ENCODE measurements around the gene OTULIN. TPM values are rescaled to one million over a fixed set of nuclear protein-coding genes. Genes with fewer than 3 reads are reported as not detected.

Gene OTULIN
- total and polyA plus RNA-seq, 4 donors = 8.6 to 44.4 (median 12.1) TPM

GRCh38 chr5:14724633-14725032, 60.1 kb downstream of the OTULIN start:
- Histone ChIP-seq H3K9me3 (ENCODE audit: control insufficient read depth in 4 of 4, low read length in 3 of 4) (no peaks in the 10 kb centered on the region), H3K4me1 (ENCODE audit: control insufficient read depth in 4 of 4, insufficient read depth in 4 of 4, low read length in 3 of 4) (peaks cover 8 to 34% (median 25%) of the 10 kb centered on the region in 4 donors), H3K9ac (ENCODE audit: low read depth in 1 of 2, low read length in 2 of 2) (no peak overlapping the region), H3K36me3 (ENCODE audit: control insufficient read depth in 4 of 4, insufficient read depth in 3 of 4, low read depth in 1 of 4, low read length in 3 of 4) (peaks cover 0 to 7% (median 0%) of the 10 kb centered on the region in 4 donors), H3K4me3 (ENCODE audit: low read depth in 1 of 3, low read length in 3 of 3) (no peak overlapping the region), H3K27me3 (ENCODE audit: control insufficient read depth in 4 of 4, insufficient read depth in 4 of 4, low read length in 3 of 4) (no peaks in the 10 kb centered on the region), H3K27ac (ENCODE audit: low read depth in 1 of 2, low read length in 2 of 2) (no peak overlapping the region)
- WGBS = 86% methylated on average over 10 of the region's 10 CpGs
- no peak for DNase-seq (ENCODE audit: low spot score)
- TF ChIP-seq EGR1 (IDR thresholded peaks at IDR 0.05; ENCODE audit: low read depth in 2 of 2) (no peak), SP1 (IDR thresholded peaks at IDR 0.05) (no peak), FOXA2 (IDR thresholded peaks at IDR 0.05) (no peak), FOXA1 (IDR thresholded peaks at IDR 0.05) (no peak), RAD21 (IDR thresholded peaks at IDR 0.05) (no peak), HNF4G (IDR thresholded peaks at IDR 0.05) (no peak), GABPA (IDR thresholded peaks at IDR 0.05 in 1 of 2, conservative IDR thresholded peaks at IDR 0.05 in 1 of 2) (no peak)
- TF ChIP-seq, protein P1, sequence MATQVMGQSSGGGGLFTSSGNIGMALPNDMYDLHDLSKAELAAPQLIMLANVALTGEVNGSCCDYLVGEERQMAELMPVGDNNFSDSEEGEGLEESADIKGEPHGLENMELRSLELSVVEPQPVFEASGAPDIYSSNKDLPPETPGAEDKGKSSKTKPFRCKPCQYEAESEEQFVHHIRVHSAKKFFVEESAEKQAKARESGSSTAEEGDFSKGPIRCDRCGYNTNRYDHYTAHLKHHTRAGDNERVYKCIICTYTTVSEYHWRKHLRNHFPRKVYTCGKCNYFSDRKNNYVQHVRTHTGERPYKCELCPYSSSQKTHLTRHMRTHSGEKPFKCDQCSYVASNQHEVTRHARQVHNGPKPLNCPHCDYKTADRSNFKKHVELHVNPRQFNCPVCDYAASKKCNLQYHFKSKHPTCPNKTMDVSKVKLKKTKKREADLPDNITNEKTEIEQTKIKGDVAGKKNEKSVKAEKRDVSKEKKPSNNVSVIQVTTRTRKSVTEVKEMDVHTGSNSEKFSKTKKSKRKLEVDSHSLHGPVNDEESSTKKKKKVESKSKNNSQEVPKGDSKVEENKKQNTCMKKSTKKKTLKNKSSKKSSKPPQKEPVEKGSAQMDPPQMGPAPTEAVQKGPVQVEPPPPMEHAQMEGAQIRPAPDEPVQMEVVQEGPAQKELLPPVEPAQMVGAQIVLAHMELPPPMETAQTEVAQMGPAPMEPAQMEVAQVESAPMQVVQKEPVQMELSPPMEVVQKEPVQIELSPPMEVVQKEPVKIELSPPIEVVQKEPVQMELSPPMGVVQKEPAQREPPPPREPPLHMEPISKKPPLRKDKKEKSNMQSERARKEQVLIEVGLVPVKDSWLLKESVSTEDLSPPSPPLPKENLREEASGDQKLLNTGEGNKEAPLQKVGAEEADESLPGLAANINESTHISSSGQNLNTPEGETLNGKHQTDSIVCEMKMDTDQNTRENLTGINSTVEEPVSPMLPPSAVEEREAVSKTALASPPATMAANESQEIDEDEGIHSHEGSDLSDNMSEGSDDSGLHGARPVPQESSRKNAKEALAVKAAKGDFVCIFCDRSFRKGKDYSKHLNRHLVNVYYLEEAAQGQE (IDR thresholded peaks at IDR 0.05) = no peak

DNA sequence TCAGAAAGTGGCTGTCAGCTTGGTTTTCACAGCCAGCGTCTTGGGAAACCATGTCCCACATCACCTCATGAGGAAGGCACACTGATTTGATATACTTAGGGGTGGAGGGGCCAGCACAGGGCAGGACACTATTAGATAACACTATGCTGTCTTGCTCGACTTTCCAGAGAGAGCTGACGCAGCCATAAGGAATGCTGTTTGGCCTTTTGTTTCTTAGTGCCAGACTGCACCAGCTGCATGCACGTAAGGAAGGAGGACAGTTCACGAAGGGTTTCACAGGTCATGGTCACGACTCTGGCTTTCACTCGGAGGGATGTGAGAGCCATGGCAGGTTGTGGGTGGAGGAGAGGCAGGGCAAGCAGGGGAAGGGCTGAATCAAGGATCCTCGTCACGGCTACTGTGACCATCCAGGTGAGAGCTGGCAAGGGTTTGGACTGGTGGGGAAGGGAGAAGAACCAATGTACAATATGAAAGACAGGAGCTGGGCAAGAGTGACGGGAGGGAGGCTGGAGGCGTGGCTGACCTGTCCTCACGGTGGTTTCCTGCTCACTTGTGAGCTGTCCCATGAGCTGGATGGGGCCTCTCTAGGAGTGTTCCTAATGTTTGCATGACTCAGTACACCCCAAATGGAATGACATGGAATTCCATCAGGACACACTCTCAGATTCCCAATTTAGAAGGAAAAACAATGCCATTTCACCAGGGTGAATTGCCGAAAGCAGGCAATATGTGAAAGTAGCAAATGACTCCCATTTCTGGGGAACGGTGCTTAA, 61.7 kb downstream of the OTULIN start:
- Histone ChIP-seq H3K4me1 (ENCODE audit: control insufficient read depth in 4 of 4, insufficient read depth in 4 of 4, low read length in 3 of 4) (peaks cover 8 to 34% (median 22%) of the 10 kb centered on the region in 4 donors), H3K36me3 (ENCODE audit: control insufficient read depth in 4 of 4, insufficient read depth in 3 of 4, low read depth in 1 of 4, low read length in 3 of 4) (peaks cover 0 to 7% (median 0%) of the 10 kb centered on the region in 4 donors), H3K9me3 (ENCODE audit: control insufficient read depth in 4 of 4, low read length in 3 of 4) (no peaks in the 10 kb centered on the region), H3K9ac (ENCODE audit: low read depth in 1 of 2, low read length in 2 of 2) (no peak overlapping the region), H3K4me3 (ENCODE audit: low read depth in 1 of 3, low read length in 3 of 3) (no peak overlapping the region), H3K27me3 (ENCODE audit: control insufficient read depth in 4 of 4, insufficient read depth in 4 of 4, low read length in 3 of 4) (no peaks in the 10 kb centered on the region), H3K27ac (ENCODE audit: low read depth in 1 of 2, low read length in 2 of 2) (no peak overlapping the region)
- 87% methylated on average over 14 of the region's 14 CpGs for WGBS
- TF ChIP-seq RAD21 (IDR thresholded peaks at IDR 0.05) = no peak
- no peak for TF ChIP-seq CTCF (IDR thresholded peaks at IDR 0.05; ENCODE audit: low read depth, low read length, missing input control)
- no peak for TF ChIP-seq GABPA (IDR thresholded peaks at IDR 0.05 in 1 of 2, conservative IDR thresholded peaks at IDR 0.05 in 1 of 2)
- TF ChIP-seq, protein P2, sequence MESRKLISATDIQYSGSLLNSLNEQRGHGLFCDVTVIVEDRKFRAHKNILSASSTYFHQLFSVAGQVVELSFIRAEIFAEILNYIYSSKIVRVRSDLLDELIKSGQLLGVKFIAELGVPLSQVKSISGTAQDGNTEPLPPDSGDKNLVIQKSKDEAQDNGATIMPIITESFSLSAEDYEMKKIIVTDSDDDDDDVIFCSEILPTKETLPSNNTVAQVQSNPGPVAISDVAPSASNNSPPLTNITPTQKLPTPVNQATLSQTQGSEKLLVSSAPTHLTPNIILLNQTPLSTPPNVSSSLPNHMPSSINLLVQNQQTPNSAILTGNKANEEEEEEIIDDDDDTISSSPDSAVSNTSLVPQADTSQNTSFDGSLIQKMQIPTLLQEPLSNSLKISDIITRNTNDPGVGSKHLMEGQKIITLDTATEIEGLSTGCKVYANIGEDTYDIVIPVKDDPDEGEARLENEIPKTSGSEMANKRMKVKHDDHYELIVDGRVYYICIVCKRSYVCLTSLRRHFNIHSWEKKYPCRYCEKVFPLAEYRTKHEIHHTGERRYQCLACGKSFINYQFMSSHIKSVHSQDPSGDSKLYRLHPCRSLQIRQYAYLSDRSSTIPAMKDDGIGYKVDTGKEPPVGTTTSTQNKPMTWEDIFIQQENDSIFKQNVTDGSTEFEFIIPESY (IDR thresholded peaks at IDR 0.05) = no peak
- TF ChIP-seq EGR1 (IDR thresholded peaks at IDR 0.05; ENCODE audit: low read depth in 2 of 2) = no peak
- no peak for TF ChIP-seq NR2F2 (IDR thresholded peaks at IDR 0.05)
- no peak for TF ChIP-seq YY1 (IDR thresholded peaks at IDR 0.05)
- no peak for TF ChIP-seq HNF4G (IDR thresholded peaks at IDR 0.05)
- TF ChIP-seq, protein P3, sequence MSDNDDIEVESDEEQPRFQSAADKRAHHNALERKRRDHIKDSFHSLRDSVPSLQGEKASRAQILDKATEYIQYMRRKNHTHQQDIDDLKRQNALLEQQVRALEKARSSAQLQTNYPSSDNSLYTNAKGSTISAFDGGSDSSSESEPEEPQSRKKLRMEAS (IDR thresholded peaks at IDR 0.05) = no peak
- TF ChIP-seq TAF1 (conservative IDR thresholded peaks at IDR 0.05) = no peak
- no peak for TF ChIP-seq FOXA2 (IDR thresholded peaks at IDR 0.05)
- no peak for TF ChIP-seq FOXA1 (IDR thresholded peaks at IDR 0.05)
- no peak for TF ChIP-seq RXRA (IDR thresholded peaks at IDR 0.05)
- no peak for DNase-seq (ENCODE audit: low spot score)

All from liver (tissue), 9 donors.